ENCODE data around the gene UNC79.

Gene UNC79

GRCh38 chr14:93709249-93709648, 278.5 kb downstream of the UNC79 start:
- peak; percentile 44 to 61 for DNase-seq

DNA sequence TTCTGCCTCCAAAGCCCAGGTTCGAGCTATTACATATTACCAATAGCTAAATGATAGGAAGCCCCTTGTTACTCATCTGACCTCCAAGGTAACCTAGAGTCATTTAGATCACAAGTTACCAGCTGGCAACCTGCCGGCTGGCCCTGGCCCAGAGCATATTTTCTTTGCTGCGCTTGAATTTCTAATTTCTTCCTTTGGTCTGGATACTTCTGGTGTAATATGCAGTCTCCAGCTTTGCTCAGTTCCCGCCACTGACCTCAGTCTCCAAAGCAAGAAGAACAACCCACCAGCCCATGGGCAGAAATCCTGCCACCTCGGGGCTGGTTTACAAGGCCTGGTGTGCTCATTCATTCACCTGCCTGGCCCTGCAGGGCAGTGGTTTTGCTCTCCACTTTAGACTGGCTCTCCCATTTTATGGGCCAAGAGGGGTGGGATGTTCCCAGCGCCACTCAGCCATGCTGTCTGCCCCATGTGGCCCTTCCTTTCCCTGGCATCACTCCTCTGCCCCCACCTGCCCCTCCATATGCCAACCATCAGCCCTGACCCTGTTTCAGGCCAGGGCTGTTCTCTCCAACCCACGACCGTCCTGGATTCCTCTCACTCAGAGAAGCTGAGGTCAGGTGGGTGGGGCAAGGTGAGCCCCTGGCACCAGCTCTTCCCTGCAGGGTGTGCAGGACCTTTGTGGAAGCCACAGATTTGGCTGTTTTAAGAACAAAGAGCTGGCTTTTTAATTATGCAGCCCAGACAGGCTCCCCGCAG, 281.5 kb downstream of the UNC79 start:
- no peak for DNase-seq

DNA sequence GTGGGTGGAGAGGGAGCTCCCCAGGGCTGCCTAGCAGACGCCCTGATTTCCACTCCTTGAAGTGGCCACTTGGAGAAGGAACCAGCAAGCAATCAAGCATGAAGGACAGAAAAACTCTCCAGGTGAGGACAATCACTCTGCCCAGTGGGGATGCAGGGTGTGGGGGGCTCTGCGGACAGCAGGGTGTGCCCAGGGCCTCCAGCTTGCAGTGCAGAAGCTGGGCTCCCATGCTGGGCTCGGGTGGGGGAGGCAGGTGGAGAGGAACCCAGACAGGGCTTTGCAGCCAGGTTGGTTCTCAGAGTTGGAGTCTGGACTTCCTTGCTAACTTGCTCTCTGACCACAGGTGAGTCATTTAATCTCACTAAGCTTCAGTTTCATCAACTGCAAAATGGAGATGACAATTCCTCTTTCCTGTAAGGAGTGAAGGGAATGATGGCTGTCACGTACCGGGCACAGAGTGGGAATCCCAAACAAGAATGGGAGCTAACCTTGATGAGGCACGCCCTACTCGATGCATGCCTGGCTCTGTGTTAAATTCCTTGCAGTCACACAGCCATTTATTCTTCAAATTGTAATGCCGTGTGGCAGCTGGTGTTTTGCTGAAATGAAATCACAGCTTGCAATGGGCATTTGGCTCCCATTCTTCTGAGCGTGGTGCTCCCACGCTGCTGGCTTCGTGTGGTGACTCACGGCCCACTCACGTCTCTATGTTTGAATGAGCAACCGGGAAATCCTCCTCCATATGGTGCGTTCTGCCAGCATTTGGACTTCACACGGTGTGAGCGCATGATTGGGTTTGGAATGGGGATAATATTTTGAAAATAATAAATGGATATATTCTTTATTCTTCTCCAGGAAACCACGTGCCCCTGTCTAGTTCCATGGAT, 282.3 kb downstream of the UNC79 start:
- DNase-seq: no peak

DNA sequence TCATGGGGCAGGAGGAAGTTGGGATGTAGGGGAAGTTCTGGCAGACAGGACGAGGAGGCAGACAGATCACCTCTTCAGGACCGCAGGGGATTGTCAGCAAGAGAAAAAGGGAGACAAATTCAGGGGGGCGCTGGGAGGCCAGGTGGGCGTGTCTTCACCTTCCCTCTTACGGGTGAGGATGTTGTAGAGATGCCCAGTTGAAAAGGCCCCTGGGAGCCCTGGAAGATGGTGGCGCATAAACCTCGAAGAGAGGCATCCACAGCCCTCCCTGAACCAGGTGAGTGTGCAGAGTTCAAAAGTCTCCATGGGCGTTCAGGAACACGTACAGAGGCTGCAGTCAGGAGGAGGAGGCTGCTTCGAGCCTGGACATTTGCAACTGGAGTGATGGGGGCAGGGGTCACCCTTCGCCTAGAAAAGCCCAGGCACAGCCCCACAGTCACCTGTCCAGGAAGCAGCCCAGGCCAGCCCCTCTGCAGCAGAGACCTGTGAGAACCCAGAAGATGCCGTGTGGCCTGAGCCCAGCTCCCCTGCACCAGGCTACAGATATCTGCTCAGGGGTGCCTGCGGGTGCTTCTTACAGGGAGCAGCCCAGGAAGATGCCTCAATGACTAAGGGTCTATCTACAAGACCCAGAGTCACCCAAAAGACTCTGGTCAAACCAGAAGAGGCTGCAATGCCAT, 283.1 kb downstream of the UNC79 start:
- DNase-seq: no peak

DNA sequence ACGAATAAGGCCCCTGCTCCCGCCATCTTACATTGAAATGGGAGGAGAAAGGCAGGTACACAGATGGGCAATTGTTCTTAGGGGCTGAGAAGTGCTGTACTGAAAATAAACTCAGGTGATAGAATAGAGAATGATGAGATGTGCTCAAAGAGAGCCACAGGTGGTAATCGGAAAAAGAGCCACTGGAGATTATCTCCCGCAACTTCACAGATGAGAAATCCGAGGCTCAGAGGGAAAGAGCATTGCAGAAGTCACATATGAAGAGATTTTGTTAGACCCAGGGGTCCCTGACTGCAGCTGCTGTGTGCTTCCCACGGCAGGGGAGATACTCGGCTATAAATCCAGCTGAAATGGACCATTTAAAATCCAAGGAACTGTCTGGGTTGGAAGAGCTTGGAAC, 283.9 kb downstream of the UNC79 start:
- DNase-seq: no peak

- DNase-seq: no peak
Measured at GRCh38 chr14:93715279-93715927, 284.7 kb downstream of the UNC79 start.

DNA sequence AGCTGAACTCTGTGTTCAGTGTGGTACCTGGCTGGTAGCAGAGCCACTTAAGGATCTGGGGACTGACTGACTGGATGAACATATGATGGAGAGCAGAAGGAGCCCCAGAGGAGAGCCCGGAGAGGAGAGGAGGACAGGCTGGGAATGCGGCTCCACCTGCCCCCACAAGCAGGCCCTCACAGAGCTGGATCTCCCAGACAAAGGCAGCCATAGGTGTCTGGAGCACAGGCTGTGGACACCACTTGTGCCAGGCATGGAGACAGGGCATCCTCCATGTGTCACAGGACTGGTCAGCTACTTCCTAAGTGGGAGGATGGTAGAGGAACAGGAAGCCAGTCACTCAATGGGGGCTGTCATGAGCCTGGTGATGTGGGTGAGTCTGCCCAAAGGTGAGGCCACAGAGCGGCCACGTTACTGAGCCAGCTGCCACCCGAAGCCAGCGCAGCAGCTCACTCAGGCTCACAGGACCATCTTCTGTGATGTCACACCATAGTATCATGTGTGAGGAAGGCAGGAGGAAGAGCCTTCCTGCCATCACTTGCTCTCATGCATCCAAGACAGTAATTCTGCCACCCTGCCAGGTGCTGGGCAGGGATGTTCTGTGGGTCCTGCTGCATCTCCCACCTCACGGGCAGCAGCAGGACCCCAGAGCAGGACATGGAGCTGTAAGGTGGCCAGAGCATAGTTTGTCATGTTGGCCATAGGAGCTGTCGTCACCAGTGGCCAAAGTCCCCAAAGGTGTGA, 285.4 kb downstream of the UNC79 start:
- peak; percentile 57 to 68 for DNase-seq

DNA sequence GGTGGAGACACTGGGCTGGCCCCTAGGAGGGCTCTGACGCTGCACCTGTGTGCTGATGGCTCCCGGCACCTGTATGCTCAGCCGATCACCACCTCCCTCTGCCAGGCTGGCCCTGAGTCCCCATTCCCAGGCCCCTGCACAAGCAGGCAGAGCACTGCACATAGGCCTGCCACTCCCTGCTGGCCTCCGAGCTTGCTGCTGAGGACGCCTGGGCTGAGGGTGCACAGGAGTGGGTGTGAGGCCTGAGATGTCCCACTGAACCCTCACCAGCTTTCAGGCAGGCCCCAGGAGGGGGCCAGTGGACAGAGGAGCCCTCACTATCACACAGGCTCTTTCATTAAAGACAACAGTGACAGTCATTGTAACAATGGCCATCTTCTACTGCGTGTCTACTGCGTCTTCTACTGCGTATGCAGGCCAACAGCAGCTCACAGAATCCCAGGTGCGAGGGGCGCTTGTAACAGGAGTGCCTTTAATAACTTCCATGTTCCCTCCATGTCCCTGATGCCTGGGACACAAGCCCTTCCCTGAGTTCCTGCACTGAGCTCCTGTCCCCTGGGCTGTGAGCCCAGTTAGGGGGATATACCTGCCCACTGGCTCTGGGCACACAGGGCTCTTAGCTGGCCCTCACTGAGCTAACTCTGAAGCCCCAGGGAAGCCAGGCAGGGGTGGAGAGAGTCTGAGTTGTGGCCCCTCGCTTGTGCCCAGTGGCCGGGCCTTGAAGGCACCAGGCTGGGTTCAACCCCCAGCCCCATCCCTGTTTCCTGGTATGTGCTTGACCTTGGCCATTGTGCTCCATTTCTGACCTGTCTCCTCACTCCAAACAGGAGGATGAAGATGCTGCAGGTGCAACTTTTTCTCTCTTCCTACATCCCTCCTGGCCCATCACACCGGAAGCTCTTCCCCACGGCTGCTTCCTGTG, 286.3 kb downstream of the UNC79 start:
- DNase-seq: no peak

DNA sequence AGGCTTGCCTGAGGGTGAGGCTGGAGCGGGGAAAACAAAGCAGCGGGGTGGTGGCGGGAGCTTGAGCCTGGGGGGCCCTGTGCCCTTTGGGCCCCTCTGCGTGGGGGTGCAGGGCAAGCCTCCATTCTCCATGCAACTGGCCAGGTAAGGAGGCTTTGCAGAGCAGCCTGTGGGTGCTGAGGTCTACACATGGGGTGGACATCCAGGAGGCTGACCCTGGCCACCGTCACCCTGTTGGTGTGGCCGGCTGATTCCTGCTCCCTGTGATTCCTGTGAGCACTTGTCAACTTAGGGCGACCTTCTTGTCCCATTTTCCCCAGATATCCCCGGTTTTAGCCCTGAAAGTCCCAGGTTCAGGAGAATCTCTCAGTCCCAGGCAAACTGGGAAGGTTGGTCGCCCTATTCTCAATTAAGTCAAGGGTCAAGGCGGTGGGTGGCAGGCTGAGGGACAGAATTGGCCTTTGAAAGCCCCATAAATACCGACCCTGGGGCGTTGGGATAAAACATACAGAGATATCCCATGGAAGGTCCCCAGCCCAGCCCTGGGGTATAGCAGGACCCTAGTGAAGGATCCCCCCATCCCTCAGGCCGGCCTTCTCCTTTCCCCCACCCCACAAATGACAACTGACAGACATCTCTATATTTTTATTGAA, 287.1 kb downstream of the UNC79 start:
- no peak for DNase-seq

DNA sequence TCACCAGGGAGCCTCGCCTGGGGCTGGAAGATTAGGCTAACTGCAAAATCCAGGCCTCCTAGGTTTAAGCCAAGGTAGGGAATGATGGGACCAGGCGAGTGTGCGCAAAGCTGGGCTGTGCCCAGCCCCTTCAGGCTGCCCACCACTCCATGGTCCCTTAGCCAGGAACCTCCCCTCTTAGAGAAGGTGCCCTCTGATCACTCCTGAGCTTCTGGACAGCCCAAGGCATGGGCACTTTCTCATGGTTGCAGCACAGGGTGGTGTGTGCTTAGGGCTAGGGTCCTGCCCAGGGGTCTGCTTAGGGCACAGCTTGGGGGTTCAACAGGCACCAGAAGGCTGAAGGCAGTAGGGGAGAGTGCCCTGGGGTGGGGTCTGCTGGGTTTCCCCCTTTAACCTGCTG, 288.5 kb downstream of the UNC79 start:
- DNase-seq: no peak

- DNase-seq: no peak
Measured at GRCh38 chr14:93720076-93720815, 289.5 kb downstream of the UNC79 start.

- DNase-seq: no peak
Measured at GRCh38 chr14:93720981-93721483, 290.3 kb downstream of the UNC79 start.

GRCh38 chr14:93723001-93723400, 292.3 kb downstream of the UNC79 start:
- DNase-seq: no peak

DNA sequence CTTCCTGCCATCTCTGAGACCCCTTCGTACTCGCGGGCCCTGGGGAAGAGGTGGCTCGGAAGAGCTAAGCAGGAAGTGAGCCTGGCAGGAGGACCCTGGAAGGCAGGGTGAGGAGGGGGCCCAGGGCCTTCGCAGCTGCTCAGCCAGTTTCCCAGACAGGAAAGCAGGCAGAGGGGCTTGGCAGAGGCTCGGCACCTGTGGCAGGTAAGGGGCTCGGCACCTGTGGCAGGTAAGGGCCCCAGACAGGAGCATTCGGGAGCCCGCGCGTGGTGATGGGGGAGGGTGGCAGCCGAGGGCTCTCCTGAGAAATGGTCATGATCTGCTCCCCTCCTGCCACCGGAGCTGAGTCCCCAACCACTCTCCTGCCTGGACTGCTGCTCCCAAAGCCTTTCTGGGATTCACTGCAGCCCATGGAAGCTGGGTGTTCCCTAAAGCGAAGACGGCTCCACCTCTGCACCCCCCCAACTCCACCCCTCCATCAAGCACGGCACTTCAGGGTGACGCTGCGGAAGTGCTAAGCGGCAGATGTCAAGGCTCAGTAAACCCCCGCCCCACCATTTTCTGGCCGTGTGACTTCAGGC, 294.4 kb downstream of the UNC79 start:
- no peak for DNase-seq

- DNase-seq: no peak
Measured at GRCh38 chr14:93725993-93726392, 295.3 kb downstream of the UNC79 start.

GRCh38 chr14:93727039-93727740, 296.5 kb downstream of the UNC79 start:
- no peak for DNase-seq

- DNase-seq: no peak
Measured at GRCh38 chr14:93727917-93728650, 297.3 kb downstream of the UNC79 start.

GRCh38 chr14:93728651-93729016, 297.9 kb downstream of the UNC79 start:
- DNase-seq: no peak
